GM21737 (cell line): Measurements from ENCODE around the gene NDC80.
"Not testable (repeated sequence)": the region's sequence is repeated elsewhere in the genome, so short reads cannot be mapped to it uniquely, and the experiment has no call there.

ENCODE experiments used
- ATAC-seq: cut with Tn5 transposase; IDR thresholded peaks from one replicate; pipeline ENCODE4 v1.9.1; 2021; ENCODE audit warnings: mild to moderate bottlenecking, moderate library complexity; ENCODE audit not compliant: unreplicated experiment

NDC80 gene

DNA sequence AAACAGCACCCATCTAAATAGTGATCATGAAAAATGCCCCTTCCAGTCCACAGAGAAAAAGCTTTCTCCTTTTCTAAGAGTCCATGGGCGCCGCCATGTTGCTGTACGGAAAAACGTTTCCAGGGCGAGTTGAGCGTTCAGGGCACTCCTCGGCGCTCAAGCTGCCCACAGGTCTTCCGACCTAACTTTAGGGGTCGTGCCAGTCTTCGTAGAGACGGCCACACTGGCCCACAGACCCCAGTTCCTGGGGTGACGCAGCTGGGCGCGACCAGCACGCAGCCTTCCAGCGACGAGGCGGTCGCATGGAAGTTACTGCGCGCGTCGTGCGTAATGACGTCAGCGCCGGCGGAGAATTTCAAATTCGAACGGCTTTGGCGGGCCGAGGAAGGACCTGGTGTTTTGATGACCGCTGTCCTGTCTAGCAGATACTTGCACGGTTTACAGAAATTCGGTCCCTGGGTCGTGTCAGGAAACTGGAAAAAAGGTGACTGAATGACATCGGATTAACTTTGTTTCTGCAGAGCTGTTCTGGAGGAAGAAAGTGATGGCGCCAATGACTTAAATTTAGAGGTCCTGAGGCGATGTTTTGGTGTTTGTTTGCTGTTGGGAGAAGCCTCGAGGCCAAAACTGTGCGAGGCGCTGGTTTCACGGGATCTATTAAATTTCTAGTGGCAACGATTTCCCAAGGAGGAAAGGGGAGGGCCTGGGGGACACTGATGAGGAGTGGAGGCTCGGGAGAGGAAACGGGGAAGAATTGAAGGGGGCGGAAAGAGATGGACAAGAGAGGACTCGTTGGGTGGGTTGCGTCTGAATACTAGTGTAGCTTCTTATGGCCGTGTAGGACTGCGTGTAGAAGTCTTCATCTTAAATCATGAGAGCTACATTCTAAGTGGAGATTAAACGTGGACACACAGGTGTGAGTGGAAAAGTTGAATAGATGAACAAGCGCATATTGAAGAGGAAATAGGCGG lies at the start of gene NDC80, which contains the start of gene METTL4:
TSS of gene NDC80 (plus strand) at position 358 of the 971 bp plus-strand sequence. CDS start 1,429 bp downstream, outside the sequence.
TSS of gene METTL4 (minus strand) at position 306 of the 971 bp plus-strand sequence. CDS start 4,289 bp downstream, outside the sequence.
- ATAC-seq = peak; percentile 79

DNA sequence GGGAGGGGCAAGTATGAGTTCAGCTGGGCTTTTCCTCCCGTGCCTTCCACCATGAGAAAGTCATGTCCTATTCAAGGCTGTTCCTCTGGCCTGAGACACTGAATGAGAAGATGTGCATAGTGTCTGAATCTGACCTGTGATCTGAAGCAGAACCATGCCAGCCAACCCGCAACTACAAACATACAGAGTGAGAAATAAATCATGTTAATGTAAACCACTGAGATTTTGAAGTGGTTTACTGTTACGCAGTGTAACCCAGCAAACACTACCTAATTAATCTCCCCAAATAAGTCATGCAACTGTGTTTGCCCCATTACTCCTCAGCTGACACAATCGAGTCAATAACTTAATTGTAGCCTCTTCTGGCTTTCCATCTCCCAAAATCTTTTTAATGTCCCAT lies 49.2 kb upstream of the NDC80 start:
- ATAC-seq = no peak

DNA sequence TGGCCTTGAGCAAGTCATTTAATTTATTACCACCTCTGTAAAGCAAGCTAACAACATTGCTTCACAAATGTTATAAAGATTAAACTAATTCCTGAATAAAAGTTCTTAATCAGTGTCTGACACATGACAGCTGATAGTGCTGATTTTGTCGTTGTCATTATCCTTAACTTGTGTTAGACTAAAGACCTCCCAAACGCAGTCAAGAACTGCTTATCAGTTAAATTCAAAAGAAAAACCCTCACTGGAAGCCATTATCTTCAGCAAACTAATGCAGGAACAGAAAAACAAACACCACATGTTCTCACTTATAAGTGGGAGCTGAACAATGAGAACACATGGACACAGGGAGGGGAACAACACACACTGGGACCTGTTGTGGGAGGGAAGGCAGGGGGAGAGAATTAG lies 46.6 kb upstream of the NDC80 start:
- not testable (repeated sequence) for ATAC-seq

DNA sequence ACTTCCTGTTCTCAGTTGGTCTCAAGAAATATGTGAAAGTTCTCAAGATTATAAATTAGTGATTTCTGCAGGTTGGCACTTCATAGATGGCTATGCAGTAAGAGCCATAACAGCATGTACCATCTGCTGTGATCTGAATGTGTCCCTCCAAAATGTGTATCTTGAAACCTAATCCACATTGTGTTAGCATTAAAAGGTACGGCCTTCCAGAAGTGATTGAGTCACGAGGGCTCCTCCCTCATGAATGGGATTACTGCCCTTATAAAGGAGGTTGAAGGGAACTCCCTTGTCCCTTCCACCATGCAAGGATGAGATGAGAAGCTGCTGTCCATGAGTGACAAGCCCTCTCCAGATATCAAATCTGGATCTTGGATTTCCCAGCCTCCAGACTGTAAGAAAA lies 45.0 kb upstream of the NDC80 start:
- no peak for ATAC-seq

DNA sequence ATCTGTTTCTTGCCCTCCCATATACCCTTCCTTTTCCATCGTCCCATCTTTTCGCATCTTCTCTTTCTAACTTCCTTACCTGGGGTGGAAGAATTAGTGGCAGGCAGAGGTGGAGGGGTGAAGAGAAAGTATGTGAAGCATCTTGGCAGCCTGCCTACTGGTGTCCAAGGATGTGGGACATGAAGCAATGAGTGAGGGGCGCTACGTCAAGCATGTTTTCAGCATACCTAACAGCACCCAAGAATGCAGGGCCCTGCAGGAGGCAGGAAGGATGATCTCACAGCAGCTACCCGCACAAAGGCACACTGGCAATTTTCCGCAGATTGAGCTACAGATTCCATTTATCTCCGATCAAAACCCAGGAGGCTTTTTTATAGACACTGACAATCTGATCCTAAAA lies 42.2 kb upstream of the NDC80 start:
- ATAC-seq = no peak

DNA sequence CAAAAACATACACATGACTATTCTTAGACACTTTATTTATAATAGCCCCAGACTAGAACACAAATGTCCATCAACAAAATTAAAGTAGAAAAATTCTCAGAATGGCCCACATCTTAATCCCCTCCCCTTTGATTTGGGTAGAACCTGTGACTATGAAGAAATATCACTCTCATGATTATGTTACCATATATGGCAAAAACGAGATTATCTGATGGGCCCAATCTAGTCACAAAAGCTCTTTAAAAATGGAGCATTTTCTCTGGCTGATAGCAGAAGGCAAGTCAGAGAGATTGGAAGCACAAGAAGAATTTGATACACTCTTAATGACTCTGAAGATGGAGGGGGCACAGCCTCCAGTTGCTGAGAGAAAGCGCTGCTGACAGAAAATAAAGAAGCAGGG lies 39.6 kb upstream of the NDC80 start:
- ATAC-seq = no peak

DNA sequence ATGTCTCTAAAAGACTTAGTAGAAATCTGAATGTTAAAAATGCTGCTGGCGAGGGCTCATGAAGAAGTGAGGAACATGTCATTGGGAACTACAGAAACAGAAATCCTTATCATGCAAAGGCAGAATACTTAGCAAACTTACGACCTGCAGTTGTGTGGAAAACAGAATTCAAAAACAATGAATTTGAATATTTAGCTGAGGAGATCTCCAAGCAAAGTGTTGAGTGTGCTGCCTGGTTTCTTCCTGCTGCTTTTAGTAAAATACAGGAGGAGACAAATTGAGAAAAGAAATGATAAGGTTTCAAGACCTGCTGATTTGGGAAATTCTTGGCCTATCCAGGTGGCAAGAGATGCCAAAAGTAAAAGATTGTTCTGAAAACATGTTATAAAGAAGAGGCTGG lies 38.6 kb upstream of the NDC80 start:
- no peak for ATAC-seq

DNA sequence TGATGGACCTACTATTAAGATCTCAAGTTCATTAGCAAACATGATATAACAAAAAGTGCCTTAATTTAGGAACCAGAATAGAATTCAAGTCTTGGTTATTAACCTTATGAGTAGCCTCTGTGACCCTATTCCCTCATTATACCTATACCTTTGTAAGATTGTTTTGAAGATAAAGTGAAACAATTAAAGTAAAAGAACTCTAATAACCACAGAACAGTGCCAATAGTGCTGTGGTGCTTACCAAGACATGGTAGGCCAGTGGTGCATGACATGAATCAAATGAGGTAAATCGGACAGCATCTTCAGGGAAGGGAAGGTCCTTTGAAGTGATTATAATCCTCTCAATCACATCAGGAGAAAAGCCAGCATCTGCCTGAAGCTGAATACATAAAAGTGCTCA lies 36.5 kb upstream of the NDC80 start:
- no peak for ATAC-seq

DNA sequence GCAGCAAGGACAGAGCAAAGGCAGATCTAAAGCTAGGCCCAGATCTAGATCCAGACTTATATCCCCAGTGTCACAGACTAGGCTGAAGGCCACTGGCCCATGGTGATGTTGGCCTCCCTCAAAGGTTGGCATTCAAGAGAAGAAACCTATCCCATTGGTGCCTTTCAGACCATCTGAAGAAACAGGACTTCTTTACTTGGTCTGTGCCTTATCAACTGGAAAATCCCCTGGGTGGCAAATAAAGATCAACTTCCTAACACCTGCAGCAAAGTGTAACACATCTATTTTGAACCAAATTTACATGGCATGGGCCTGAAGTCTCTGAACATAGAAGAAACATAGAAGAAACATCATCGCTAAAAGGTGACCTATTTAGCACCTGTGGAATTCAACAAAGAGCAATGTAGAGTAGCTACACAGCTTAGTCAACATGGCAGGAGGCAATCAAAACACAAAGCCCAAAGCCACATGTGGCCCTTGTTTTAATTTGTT lies 35.9 kb upstream of the NDC80 start:
- ATAC-seq = no peak

DNA sequence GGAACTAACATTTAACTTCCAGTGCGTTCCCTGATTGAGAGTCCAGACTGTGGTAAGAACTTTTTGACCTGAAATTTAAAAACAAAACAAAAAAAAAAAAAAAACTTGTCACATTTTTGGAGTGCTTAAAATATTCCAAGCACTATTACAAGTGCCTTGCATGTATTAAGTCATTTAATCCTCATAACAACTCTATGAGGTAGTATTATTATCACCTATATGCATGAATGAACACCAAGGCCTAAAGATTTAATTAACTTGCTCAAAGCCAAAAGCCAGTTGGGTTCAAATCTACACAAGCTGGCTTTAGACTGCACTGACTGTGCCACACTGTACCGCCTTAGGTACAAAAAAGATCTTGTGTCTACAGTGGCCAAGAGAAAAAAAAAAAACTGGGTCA lies 35.3 kb upstream of the NDC80 start:
- no peak for ATAC-seq

DNA sequence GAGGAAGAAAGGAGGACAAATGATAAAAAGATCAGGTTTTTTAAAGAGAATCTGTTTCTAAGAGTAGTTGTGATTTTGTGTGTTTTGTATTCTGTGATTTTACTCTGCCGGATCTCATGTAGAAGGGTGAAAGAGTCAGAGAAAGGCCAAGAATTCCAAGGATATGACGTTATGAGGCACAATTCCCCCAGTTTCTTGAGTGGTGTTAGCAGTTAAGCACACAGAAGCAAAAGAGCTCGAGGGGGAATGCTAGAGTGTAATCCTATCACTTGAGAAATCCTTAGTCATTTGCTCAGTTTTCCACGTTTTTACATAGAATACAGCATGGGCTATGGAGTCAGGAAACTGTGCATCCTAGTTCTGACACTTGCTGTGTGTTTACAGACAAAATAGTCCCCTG lies 34.9 kb upstream of the NDC80 start:
- no peak for ATAC-seq

DNA sequence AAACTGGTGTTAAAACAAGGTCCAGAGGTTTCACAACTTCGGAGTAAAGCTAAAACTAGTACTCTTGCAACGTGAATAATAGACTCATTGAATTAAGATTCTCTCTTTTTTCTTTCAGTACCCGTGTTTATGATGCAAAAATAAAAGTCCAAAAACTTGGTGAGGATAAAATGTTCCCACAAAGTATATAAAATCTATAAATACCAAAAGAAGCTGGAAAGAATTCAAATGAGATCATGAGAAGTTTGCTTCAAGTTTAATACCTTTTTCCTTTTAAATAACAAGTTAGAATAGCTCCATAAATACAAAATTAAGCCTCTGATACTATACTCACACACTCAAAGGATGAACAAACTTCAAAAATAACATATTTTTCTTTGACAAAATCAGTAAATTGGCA lies 34.1 kb upstream of the NDC80 start:
- no peak for ATAC-seq

DNA sequence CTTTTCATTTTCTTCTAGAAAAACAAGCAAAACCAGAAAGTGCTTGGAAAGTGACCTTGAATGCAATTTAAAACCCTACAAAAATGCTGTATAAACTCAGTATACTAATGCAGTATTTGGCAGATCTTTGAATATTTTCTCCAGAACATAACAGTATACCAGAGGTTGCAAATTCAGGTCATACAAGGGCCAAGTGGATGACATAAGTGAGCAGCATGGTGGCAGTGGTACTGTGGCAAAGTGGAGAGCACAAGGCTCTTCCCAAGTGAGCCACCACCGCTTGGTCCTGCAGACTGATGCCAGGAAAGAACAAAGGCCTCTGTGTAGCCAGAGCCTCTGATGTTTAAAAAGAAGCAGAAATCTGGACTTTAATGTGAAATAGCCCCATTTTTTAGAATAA lies 33.1 kb upstream of the NDC80 start:
- no peak for ATAC-seq

DNA sequence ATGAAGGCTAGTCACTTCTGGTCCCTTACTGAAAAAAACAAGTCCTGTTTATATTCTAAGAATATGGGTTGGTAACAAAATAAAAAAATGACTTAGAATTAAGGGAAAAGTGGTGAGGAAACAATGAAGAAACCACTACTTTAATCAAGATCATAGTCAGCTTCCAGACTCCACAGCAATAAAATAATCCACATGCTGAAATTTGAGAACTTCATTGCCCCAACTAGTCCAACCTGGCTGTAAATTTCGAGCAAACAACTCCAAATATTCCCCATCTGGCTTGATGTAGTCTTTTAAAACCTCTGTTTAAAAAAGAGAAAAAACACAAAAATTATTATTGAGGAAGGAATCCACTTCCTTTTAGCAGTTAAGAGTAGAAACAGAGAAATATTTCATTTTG lies 32.5 kb upstream of the NDC80 start:
- ATAC-seq = no peak

DNA sequence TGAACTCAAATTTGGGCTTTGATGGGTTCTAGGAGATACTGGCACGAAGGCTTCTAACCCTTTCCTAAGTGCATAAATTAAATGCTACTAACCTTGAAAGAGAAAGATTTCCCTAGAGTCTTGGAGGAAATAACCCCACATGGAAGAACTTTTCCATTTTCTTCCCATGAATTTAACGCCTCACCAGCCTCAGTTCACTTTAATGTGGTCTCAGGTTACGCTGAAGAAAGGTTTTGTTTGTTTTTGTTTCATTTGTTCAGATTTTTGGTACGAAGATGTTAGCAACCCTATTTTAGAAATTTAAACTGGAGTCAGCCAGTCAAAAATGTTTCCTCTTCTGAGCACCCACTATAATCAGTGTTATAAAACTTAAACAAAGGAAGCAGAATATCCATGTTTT lies 30.8 kb upstream of the NDC80 start:
- no peak for ATAC-seq

DNA sequence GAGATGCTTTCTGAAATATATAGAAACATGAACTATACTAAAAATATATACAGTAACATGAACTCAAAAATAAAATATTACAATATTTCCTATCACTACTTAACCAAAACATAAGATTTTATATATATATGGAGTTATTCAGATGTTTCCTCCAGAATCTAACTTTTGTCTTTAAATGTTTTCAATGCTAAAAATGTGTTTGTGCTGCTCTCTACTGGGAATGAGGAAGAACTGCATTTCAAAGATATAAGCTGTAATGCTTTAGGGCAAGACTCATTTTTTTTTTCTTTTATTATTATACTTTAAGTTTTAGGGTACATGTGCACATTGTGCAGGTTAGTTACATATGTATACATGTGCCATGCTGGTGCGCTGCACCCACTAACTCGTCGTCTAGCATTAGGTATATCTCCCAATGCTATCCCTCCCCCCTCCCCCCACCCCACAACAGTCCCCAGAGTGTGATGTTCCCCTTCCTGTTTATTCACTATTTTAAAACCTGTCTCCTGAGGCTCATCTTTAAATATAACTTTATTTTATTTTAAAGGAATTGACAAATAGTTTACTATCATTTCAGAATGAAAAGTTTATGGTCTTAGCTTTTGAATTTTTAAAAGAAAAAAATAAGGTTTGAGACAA lies 29.3 kb upstream of the NDC80 start:
- peak; percentile 64 for ATAC-seq

DNA sequence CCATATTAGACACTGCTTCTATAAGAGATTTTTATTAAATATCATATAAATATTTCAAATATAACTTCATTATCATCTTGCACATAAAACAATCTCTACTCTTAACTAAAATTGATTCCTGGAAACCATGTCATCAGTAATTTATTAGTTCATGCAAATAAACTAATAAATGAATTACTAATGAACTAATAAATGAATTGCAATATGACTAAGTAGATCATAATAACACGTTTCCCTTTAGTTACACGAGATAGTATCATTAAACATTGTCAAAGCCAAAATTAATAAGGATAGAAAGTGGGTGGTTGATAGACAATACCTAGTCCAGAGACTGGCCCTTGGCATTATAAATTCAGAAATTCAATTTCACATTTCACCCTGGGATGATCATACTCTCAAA lies 26.2 kb upstream of the NDC80 start:
- no peak for ATAC-seq

DNA sequence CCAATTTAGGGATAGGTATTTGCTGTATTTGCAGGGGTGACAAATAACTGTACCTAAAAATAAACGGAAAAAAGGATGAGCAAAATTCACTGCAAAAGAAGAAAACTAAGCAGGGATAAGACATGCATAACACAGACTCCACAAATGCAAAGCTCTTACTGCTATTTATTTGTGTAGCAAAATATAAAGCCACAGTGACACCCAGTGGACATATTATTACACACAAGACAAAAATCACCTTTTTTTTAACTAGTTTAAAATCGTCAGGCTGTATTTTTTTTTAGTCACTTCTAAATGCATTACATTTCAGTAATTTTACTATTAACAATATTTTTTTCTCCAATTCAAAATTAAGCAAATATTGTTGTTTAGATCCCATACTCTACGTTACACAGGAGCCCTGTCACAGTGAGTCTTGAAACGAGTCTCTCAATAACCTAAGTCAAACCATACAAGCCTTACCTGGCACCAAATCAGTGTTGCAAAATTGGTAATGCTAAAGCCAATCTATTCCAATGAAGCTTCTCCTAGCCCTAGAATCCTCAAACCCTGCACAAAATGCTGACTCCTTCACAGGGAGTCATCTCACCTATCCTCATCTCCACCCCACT lies 23.8 kb upstream of the NDC80 start:
- ATAC-seq = no peak

DNA sequence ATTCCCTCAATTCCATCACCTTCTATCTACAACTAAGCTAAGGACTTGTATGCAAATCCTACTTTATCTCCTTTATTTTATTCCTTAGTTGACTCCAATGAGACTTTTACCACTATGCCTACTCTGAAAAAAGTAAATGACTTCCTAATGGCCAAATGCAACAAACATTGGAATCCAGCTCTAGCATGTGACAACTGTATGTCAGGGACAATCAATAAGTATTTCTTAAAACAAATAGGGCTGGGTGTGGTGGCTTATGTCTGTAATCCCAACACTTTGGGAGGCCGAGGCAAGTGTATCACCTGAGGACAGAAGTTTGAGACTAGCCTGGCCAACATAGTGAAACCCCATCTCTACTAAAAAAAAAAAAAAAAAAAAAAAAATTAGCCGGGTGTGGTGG lies 21.9 kb upstream of the NDC80 start:
- no peak for ATAC-seq

DNA sequence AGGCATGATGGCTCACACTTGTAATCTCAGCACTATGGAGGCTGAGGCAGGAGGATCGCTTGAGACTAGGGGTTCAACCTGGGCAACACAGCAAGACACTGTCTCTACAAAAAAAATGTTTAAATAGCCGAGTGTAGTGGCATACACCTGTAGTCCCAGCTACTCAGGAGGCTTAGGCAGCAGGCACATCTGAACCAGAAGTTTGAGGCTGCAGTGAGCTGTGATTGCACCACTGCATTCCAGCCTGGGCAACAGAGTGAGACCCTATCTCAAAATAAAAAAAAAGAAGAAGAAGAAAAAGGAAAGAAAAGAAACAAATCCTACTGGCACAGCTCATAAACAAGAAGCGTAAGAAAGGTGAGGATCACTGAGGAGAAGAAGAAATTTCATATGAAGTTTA lies 19.9 kb upstream of the NDC80 start:
- ATAC-seq = no peak

DNA sequence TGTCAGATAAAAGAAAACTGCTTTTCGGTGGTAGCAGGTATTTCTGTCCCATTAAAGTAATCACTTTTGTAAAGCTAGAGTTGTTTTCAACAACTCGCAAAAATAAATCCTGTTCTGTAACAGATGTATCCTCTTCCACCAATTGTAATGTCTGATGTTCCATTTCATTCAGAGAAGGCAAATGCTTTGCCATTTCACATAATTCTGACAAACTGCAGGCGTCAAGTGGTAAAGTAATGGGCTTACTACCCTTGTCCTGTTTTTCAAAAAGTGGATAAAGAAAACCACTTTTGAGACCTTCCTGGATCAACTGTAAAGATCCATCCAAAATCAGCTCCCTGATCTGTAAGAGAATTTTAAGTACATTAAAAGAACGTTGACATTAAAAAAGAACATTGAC lies 16.7 kb upstream of the NDC80 start:
- no peak for ATAC-seq

DNA sequence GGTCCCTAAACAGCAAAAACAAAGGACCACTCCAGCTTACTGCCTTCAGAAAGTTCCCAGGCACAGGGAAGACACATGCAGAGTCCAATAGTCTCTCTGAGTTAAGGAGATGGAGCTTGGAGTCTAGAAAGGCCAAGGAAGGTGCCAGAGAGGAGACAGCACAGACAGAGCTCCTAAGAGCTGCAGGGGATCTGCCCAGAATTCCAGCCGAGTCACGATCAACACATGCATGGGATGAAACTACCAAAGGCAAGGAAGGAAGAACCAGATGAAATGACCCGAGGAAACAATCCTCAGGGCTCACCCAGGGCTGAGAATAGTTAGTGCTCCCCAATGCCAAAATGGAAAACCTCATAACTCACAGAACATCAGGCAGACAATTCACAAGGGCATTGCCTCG lies 15.5 kb upstream of the NDC80 start:
- no peak for ATAC-seq
